ENCODE results near the gene MPP3. TPM values are rescaled to one million over a fixed set of nuclear protein-coding genes. Genes with fewer than 3 reads are reported as not detected.

MPP3 gene
- total and polyA plus RNA-seq, 9 of the 15 experiments (the other 6 are each of a cell fraction or from before 2014, with no cell fraction given) = 0.41 to 10.4 (median 4.5) TPM

DNA sequence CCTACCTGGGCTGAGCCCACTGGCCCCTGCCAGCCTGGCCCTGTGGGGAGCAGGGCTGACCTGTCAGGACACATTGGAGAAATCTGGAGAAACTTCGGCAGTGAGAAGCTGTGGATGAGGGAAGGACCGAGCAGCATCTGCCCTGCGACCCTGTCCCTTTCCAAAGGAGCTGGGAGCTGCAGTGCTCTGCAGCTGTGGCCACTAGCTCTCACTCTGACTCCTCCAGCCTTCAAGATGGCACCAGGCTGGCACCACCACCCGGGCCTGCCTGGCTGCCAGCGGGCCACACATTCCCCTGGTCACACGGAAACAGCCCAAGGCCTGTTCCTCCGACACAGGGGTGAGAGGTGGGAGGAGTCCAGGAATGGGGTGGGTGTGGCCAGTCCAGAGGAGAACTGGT, 44.1 kb upstream of the MPP3 start:
- Histone ChIP-seq H3K9me1 (ENCODE audit: control insufficient read depth, insufficient read depth, low read length) (no peaks in the 10 kb centered on the region), H2AFZ (ENCODE audit: low read depth, low read length) (no peak overlapping the region), H3K9ac (ENCODE audit: insufficient read depth in 1 of 2, low read depth in 2 of 2, low read length in 2 of 2) (peak overlapping the region in 1 of 2 experiments; percentile 24; a peak in 2 of 4 replicates), H3K27ac (ENCODE audit: extremely low read depth, low read depth, low read length) (no peak overlapping the region), H3K9me3 (replicated peaks; ENCODE audit: control insufficient read depth, insufficient read depth, low read depth, low read length) (no peaks in the 10 kb centered on the region), H3K4me3 (no peak overlapping the region), H3K4me1 (replicated peaks in 1 of 2; ENCODE audit: control insufficient read depth in 2 of 2, insufficient read depth in 2 of 2, low read length in 2 of 2) (peaks cover 0 to 30% of the 10 kb centered on the region in 2 experiments; a peak in 4 of 5 replicates), H3K4me2 (ENCODE audit: insufficient read depth, low read length) (no peak overlapping the region), H3K27me3 (ENCODE audit: control insufficient read depth in 2 of 2, insufficient read depth in 2 of 2, low read length in 2 of 2) (peaks cover 2 to 24% of the 10 kb centered on the region in 2 experiments; a peak in 3 of 5 replicates), H3K79me2 (ENCODE audit: control insufficient read depth, insufficient read depth, low read length) (no peaks in the 10 kb centered on the region), H3K36me3 (ENCODE audit: control insufficient read depth, insufficient read depth, low read length) (no peaks in the 10 kb centered on the region), H4K20me1 (replicated peaks; ENCODE audit: control insufficient read depth, insufficient read depth, low read length) (no peaks in the 10 kb centered on the region; the same call in 1 of the 2 replicates)
- intact Hi-C loops (cut with micrococcal nuclease) (no loop called here), in situ Hi-C loops (cut with MboI) (no loop called here)
- no TSS peak for BruUV-seq (replicated peaks)
- ATAC-seq (no peak), FAIRE-seq (no peak), DNase-seq (ENCODE audit: extremely low read depth in 1 of 4, low spot score in 3 of 4) (peak in 2 of 4 experiments; percentile 29 to 34)
- 3% methylated on average over 6 of the region's 7 CpGs for WGBS (ENCODE audit: insufficient coverage, low coverage, missing lambda C conversion rate)
- CTCF ChIA-PET (ENCODE audit: low intra/inter-chr PET ratio) = no interaction called here
- POLR2A ChIA-PET = interaction anchor here (0.6 kb wide), 3 partner anchors 39 to 479 kb away, joined by 3 to 4 read pairs (median 3); no protein-coding TSS in a partner anchor
- TF ChIP-seq SMARCA5 (IDR thresholded peaks at IDR 0.05) = no peak
- no peak for TF ChIP-seq ZNF217 (CRISPR knock-in tag; IDR thresholded peaks at IDR 0.05)
- TF ChIP-seq, protein P1, sequence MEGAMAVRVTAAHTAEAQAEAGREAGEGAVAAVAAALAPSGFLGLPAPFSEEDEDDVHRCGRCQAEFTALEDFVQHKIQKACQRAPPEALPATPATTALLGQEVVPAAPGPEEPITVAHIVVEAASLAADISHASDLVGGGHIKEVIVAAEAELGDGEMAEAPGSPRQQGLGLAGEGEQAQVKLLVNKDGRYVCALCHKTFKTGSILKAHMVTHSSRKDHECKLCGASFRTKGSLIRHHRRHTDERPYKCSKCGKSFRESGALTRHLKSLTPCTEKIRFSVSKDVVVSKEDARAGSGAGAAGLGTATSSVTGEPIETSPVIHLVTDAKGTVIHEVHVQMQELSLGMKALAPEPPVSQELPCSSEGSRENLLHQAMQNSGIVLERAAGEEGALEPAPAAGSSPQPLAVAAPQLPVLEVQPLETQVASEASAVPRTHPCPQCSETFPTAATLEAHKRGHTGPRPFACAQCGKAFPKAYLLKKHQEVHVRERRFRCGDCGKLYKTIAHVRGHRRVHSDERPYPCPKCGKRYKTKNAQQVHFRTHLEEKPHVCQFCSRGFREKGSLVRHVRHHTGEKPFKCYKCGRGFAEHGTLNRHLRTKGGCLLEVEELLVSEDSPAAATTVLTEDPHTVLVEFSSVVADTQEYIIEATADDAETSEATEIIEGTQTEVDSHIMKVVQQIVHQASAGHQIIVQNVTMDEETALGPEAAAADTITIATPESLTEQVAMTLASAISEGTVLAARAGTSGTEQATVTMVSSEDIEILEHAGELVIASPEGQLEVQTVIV (CRISPR knock-in tag; IDR thresholded peaks at IDR 0.05; ENCODE audit: borderline replicate concordance) = no peak
- TF ChIP-seq GTF2E2 (tag; IDR thresholded peaks at IDR 0.05) = no peak
- TF ChIP-seq, protein P2, sequence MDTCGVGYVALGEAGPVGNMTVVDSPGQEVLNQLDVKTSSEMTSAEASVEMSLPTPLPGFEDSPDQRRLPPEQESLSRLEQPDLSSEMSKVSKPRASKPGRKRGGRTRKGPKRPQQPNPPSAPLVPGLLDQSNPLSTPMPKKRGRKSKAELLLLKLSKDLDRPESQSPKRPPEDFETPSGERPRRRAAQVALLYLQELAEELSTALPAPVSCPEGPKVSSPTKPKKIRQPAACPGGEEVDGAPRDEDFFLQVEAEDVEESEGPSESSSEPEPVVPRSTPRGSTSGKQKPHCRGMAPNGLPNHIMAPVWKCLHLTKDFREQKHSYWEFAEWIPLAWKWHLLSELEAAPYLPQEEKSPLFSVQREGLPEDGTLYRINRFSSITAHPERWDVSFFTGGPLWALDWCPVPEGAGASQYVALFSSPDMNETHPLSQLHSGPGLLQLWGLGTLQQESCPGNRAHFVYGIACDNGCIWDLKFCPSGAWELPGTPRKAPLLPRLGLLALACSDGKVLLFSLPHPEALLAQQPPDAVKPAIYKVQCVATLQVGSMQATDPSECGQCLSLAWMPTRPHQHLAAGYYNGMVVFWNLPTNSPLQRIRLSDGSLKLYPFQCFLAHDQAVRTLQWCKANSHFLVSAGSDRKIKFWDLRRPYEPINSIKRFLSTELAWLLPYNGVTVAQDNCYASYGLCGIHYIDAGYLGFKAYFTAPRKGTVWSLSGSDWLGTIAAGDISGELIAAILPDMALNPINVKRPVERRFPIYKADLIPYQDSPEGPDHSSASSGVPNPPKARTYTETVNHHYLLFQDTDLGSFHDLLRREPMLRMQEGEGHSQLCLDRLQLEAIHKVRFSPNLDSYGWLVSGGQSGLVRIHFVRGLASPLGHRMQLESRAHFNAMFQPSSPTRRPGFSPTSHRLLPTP (IDR thresholded peaks at IDR 0.05; ENCODE audit: borderline replicate concordance, extremely low read depth, insufficient read length) = no peak
- no peak for TF ChIP-seq NR1H2 (CRISPR knock-in tag; IDR thresholded peaks at IDR 0.05)
- TF ChIP-seq TAF15 (IDR thresholded peaks at IDR 0.05; ENCODE audit: low read depth, low read length) = no peak
- TF ChIP-seq, protein P3, sequence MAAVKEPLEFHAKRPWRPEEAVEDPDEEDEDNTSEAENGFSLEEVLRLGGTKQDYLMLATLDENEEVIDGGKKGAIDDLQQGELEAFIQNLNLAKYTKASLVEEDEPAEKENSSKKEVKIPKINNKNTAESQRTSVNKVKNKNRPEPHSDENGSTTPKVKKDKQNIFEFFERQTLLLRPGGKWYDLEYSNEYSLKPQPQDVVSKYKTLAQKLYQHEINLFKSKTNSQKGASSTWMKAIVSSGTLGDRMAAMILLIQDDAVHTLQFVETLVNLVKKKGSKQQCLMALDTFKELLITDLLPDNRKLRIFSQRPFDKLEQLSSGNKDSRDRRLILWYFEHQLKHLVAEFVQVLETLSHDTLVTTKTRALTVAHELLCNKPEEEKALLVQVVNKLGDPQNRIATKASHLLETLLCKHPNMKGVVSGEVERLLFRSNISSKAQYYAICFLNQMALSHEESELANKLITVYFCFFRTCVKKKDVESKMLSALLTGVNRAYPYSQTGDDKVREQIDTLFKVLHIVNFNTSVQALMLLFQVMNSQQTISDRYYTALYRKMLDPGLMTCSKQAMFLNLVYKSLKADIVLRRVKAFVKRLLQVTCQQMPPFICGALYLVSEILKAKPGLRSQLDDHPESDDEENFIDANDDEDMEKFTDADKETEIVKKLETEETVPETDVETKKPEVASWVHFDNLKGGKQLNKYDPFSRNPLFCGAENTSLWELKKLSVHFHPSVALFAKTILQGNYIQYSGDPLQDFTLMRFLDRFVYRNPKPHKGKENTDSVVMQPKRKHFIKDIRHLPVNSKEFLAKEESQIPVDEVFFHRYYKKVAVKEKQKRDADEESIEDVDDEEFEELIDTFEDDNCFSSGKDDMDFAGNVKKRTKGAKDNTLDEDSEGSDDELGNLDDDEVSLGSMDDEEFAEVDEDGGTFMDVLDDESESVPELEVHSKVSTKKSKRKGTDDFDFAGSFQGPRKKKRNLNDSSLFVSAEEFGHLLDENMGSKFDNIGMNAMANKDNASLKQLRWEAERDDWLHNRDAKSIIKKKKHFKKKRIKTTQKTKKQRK (IDR thresholded peaks at IDR 0.05; ENCODE audit: borderline replicate concordance, low read depth, low read length) = no peak
- TF ChIP-seq, protein P4, sequence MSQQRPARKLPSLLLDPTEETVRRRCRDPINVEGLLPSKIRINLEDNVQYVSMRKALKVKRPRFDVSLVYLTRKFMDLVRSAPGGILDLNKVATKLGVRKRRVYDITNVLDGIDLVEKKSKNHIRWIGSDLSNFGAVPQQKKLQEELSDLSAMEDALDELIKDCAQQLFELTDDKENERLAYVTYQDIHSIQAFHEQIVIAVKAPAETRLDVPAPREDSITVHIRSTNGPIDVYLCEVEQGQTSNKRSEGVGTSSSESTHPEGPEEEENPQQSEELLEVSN (IDR thresholded peaks at IDR 0.05; ENCODE audit: borderline replicate concordance in 1 of 2, extremely low read depth in 1 of 2, insufficient read depth in 1 of 2, insufficient read length in 1 of 2, low read depth in 1 of 2, low read length in 1 of 2, poor library complexity in 1 of 2, severe bottlenecking in 1 of 2) = no peak
- TF ChIP-seq TBP (optimal IDR thresholded peaks at IDR 0.05; ENCODE audit: low read depth, low read length) = no peak
- no peak for TF ChIP-seq NR2C1 (IDR thresholded peaks at IDR 0.05)
- no peak for TF ChIP-seq NR2C1 (tag; IDR thresholded peaks at IDR 0.05)

All from K562 (cell line).